ENCODE data around the gene RIN3.

GRCh38 chr14:92624764-92625163 is 111.2 kb downstream of the RIN3 start:
- TF ChIP-seq CTCF (conservative IDR thresholded peaks at IDR 0.05; ENCODE audit: low read depth, low read length) (no peak), EZH2 (IDR thresholded peaks at IDR 0.05; ENCODE audit: borderline replicate concordance, low read depth, low read length, poor library complexity, severe bottlenecking) (no peak)
